Kidney epithelial cell (primary cell): Measurements from ENCODE around the gene UBD. TPM values are rescaled to one million over a fixed set of nuclear protein-coding genes. Genes with fewer than 3 reads are reported as not detected.

Experiments
- DNase-seq: peaks from one replicate; pipeline ENCODE4 v3.0.0-alpha.2; 2010; ENCODE audit warnings: low read depth
- H3K27me3 ChIP-seq: 2 replicates; pipeline ENCODE4 v1.6.0; 2011; ENCODE audit warnings: low read length; ENCODE audit not compliant: control insufficient read depth, insufficient read depth
- H3K36me3 ChIP-seq: 2 replicates; pipeline ENCODE4 v1.5.1; 2011; ENCODE audit warnings: low read length; ENCODE audit not compliant: control insufficient read depth, insufficient read depth
- H3K4me3 ChIP-seq: 2 replicates; pipeline ENCODE4 v1.5.1; 2011; ENCODE audit warnings: low read depth, mild to moderate bottlenecking, control low read depth, low read length
- CTCF ChIP-seq: IDR thresholded peaks from 2 replicates; pipeline ENCODE4 v1.5.1; 2011; ENCODE audit warnings: mild to moderate bottlenecking, moderate library complexity, low read length, control low read depth, inconsistent platforms; ENCODE audit not compliant: insufficient read depth, poor library complexity, severe bottlenecking
- total RNA-seq: library from RNA; depleted of rRNA; stranded (reverse); fragments of >200 nt; gene quantifications from 2 replicates; pipeline ENCODE4 v1.2.3, GENCODE V29; 2015

The UBD gene
- total RNA-seq, 1 donor from 2014 or later, result 9.4 TPM

- no peak for DNase-seq
- H3K4me3 ChIP-seq, result no peak overlapping the region
- no peak for TF ChIP-seq CTCF
- H3K27me3 ChIP-seq, result peaks cover 2% of the 10 kb centered on the region
- no peaks in the 10 kb centered on the region for H3K36me3 ChIP-seq
Observed at GRCh38 chr6:29547573-29547972, 12.0 kb downstream of the UBD start.

- no peak overlapping the region for H3K4me3 ChIP-seq
- no peak for TF ChIP-seq CTCF
- no peaks in the 10 kb centered on the region for H3K36me3 ChIP-seq
- DNase-seq, result no peak
- no peaks in the 10 kb centered on the region for H3K27me3 ChIP-seq
Observed at GRCh38 chr6:29537714-29538403, 21.7 kb downstream of the UBD start.

- no peak for DNase-seq
- no peak for TF ChIP-seq CTCF
- H3K27me3 ChIP-seq, result no peaks in the 10 kb centered on the region
- no peaks in the 10 kb centered on the region for H3K36me3 ChIP-seq
- H3K4me3 ChIP-seq, result no peak overlapping the region
Observed at GRCh38 chr6:29532320-29532951, 27.1 kb downstream of the UBD start.

- DNase-seq, result no peak
- TF ChIP-seq CTCF, result no peak
- Histone ChIP-seq H3K27me3 (no peaks in the 10 kb centered on the region), H3K36me3 (no peaks in the 10 kb centered on the region), H3K4me3 (no peak overlapping the region)
Observed at GRCh38 chr6:29531668-29532067, 27.9 kb downstream of the UBD start.

- no peak for TF ChIP-seq CTCF
- Histone ChIP-seq H3K36me3 (no peaks in the 10 kb centered on the region), H3K4me3 (no peak overlapping the region), H3K27me3 (no peaks in the 10 kb centered on the region)
- no peak for DNase-seq
Observed at GRCh38 chr6:29530671-29531310, 28.7 kb downstream of the UBD start.

- Histone ChIP-seq H3K4me3 (no peak overlapping the region), H3K36me3 (no peaks in the 10 kb centered on the region), H3K27me3 (no peaks in the 10 kb centered on the region)
- TF ChIP-seq CTCF, result no peak
- no peak for DNase-seq
Observed at GRCh38 chr6:29529956-29530355, 29.6 kb downstream of the UBD start.
